Body of pancreas (tissue), 4 donors: Measurements from ENCODE around the gene SMIM14. TPM values are rescaled to one million over a fixed set of nuclear protein-coding genes. Genes with fewer than 3 reads are reported as not detected.
"Not testable (repeated sequence)": the region's sequence is repeated elsewhere in the genome, so short reads cannot be mapped to it uniquely, and the experiment has no call there.

Experiments
- ATAC-seq: fragments of 150-250 bp; one replicate; pipeline ENCODE4 v1.9.1; 2016
- DNase-seq, 4 donors: peaks; one replicate each; pipeline ENCODE4 v3.0.0-alpha.2; 2019
- H3K27ac ChIP-seq, 4 donors: fragments of 200-600 bp; sonication (generic); 1 replicate in 3 of 4; 2 replicates in 1 of 4; pipeline versions ENCODE4 v1.5.1 to v1.6.1; 2016 to 2019; ENCODE audit warnings: mild to moderate bottlenecking in 1 of 4, mixed read lengths in 1 of 4, moderate library complexity in 1 of 4
- H3K27me3 ChIP-seq, 2 donors: fragments of 200-600 bp; sonication (generic); one replicate each; pipeline ENCODE4 v1.6.0; 2016; ENCODE audit warnings: mild to moderate bottlenecking in 1 of 2
- H3K36me3 ChIP-seq, 2 donors: fragments of 200-600 bp; sonication (generic); replicated peaks in 1 of 2; 2 replicates each; pipeline ENCODE4 v1.5.1; 2016; ENCODE audit warnings: low read depth in 2 of 2; ENCODE audit not compliant: insufficient read depth in 1 of 2
- H3K4me1 ChIP-seq: fragments of 200-600 bp; sonication (generic); one replicate; pipeline ENCODE4 v1.6.0; 2016
- H3K4me3 ChIP-seq, 2 donors: fragments of 200-600 bp; sonication (generic); 1 replicate in 1 of 2; 2 replicates in 1 of 2; pipeline ENCODE4 v1.5.1; 2016 to 2019
- H3K9me3 ChIP-seq, 3 donors: fragments of 200-600 bp; sonication (generic); 1 replicate in 2 of 3; 2 replicates in 1 of 3; pipeline ENCODE4 v1.5.1; 2016
- POLR2A ChIP-seq, 3 donors: fragments of 450-650 bp; IDR thresholded peaks; one replicate each; pipeline ENCODE4 v1.6.1; 2016; ENCODE audit warnings: antibody characterized with exemption in 3 of 3, mild to moderate bottlenecking in 2 of 3
- WGBS, 2 donors: methylation state at CpG; one replicate each; pipeline ENCODE4 v1.1.5; 2017; 5-methylcytosine and 5-hydroxymethylcytosine counted together
- intact Hi-C: fragments of 100-400 bp; cut with DNase I; formaldehyde crosslinking; loops from one replicate; pipeline ENCODE4 v1.15.1; 2023
- total RNA-seq, 2 donors: library from RNA; depleted of rRNA; stranded (reverse); fragments of >200 nt; gene quantifications; one replicate each; pipeline ENCODE4 v1.1.0, GENCODE V29; 2016
- TF ChIP-seq, protein P1 (sequence below), 7 experiments: fragments of 450-650 bp in 4 of 7; fragments of 200-600 bp in 3 of 7; sonication (generic) in 3 of 7; IDR thresholded peaks; one replicate each; pipeline ENCODE4 v1.5.1; 2016 to 2019; ENCODE audit warnings: antibody characterized with exemption in 7 of 7

Gene SMIM14
- total RNA-seq, 2 donors from 2014 or later, result 24.4 to 26.2 TPM

DNA sequence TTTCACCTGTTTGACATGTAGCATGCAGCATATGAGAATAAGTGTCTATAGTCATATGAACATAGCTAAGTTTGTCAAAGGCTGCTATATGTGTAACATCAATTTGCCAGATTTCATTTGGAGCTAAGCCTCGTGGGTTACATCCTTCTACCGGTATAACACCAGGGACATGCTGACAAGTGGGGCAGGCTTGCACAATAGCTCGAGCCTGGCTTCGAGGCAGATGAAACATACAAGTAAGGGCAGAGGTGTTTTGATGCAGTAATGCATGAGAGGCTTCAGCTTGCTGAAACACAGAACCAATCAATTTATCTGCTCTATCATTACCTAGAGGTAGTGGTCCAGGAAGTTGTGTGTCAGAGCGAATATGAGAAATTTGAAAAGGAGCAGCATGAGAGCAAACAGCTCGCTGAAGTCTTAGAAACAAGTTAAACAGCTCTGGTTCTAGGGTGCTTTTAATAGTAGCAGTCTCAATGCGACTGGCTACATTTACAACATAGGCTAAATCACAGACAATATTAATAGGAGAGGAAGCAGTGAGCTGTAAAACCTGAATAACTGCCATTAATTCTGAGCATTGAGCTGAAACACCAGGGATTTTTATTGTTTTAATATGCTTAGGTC is 96.6 kb downstream of the SMIM14 start:
- Histone ChIP-seq H3K36me3 (no peaks in the 10 kb centered on the region), H3K27ac (peak overlapping the region in 2 of 4 donors; percentile 20 to 31), H3K27me3 (no peaks in the 10 kb centered on the region), H3K4me3 (no peak overlapping the region), H3K9me3 (no peaks in the 10 kb centered on the region), H3K4me1 (peaks cover 53% of the 10 kb centered on the region)
- ATAC-seq (peak; percentile 36), DNase-seq (peak in 1 of 4 donors; percentile 27)
- TF ChIP-seq, protein P1, sequence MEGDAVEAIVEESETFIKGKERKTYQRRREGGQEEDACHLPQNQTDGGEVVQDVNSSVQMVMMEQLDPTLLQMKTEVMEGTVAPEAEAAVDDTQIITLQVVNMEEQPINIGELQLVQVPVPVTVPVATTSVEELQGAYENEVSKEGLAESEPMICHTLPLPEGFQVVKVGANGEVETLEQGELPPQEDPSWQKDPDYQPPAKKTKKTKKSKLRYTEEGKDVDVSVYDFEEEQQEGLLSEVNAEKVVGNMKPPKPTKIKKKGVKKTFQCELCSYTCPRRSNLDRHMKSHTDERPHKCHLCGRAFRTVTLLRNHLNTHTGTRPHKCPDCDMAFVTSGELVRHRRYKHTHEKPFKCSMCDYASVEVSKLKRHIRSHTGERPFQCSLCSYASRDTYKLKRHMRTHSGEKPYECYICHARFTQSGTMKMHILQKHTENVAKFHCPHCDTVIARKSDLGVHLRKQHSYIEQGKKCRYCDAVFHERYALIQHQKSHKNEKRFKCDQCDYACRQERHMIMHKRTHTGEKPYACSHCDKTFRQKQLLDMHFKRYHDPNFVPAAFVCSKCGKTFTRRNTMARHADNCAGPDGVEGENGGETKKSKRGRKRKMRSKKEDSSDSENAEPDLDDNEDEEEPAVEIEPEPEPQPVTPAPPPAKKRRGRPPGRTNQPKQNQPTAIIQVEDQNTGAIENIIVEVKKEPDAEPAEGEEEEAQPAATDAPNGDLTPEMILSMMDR (IDR thresholded peaks at IDR 0.05), result no peak
- no peak for TF ChIP-seq POLR2A (IDR thresholded peaks at IDR 0.05)
- intact Hi-C loops, result no loop called here
- 28 to 29% methylated on average over 7 of the region's 7 CpGs for WGBS, 2 donors

DNA sequence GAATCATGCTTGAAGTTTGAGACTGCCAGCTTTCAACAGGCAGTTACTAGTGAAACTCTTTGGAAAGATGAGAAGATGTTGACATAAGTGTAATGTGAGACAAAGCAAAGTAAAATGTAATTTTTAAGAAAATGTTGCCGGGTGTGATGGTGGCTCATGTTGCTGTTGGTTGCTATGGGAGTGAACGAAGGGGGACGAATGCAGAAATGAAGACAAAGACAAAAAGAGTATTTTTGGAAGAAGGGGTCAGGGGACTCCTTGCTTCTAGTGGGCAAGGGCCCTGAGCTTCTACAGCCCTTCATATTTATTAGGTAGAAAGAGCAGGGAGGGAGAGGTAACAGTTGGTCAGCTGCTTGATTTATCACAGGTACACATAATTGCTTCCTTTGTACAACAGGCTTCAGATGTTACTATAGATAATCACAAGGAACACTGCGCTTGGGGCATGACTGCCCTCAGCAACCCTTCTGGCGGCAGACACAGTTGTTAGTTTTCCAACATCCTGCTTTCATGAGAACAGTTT is 99.5 kb downstream of the SMIM14 start:
- peak overlapping the region in 2 of 4 donors; percentile 32 to 68 for H3K27ac ChIP-seq
- no peaks in the 10 kb centered on the region for H3K36me3 ChIP-seq
- intact Hi-C loops, result no loop called here
- no peaks in the 10 kb centered on the region for H3K9me3 ChIP-seq
- H3K4me3 ChIP-seq, result no peak overlapping the region
- H3K4me1 ChIP-seq, result peaks cover 40% of the 10 kb centered on the region
- WGBS, 2 donors, result 66 to 72% methylated on average over 5 of the region's 5 CpGs
- peak in 2 of 4 donors; percentile 34 to 39 for DNase-seq
- H3K27me3 ChIP-seq, result no peaks in the 10 kb centered on the region
- ATAC-seq, result no peak
- TF ChIP-seq, protein P1 (IDR thresholded peaks at IDR 0.05), result no peak
- no peak for TF ChIP-seq POLR2A (IDR thresholded peaks at IDR 0.05)

DNA sequence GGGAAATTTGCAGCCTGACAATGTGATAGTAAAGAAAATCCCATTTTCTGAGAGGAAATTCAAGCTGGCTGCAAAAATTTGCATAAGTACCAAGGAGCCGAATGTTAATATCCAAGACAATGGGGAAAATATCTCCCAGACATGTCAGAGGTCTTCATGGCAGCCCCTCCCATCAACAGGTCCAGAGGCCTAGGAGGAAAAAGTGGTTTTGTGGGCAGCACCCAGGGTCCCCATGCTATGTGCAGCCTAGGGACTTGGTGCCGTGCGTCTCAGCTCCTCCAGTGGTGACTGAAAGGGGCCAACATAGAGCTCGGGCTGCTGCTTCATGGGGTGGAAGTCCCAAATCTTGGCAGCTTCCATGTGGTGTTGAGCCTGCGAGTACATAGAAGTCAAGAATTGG is 105.1 kb downstream of the SMIM14 start:
- intact Hi-C loops, result no loop called here
- H3K9me3 ChIP-seq, result no peaks in the 10 kb centered on the region
- peaks cover 10% of the 10 kb centered on the region for H3K4me1 ChIP-seq
- H3K27ac ChIP-seq, result no peak overlapping the region
- no peaks in the 10 kb centered on the region for H3K27me3 ChIP-seq
- WGBS, 2 donors, result 92 to 97% methylated on average over 5 of the region's 5 CpGs
- TF ChIP-seq, protein P1 (IDR thresholded peaks at IDR 0.05), result no peak
- no peak for TF ChIP-seq POLR2A (IDR thresholded peaks at IDR 0.05)
- DNase-seq (no peak), ATAC-seq (no peak)
- no peak overlapping the region for H3K4me3 ChIP-seq
- peaks cover 0 to 4% of the 10 kb centered on the region in 2 donors for H3K36me3 ChIP-seq

DNA sequence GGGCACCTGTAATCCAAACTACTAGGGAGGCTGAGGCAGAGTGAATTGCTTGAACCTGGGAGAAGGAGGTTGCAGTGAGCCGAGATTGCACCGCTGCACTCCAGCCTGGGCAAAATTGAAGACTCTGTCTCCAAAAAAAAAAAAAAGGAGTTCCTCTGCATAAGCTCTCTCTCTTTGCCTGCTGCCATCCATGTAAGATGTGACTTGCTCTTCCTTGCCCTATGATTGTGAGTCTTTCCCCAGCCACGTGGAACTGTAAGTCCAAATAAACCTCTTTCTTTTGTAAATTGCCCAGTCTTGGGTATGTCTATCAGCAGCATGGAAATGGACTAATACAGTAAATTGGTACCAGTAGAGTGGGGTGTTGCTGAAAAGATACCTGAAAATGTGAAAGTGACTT is 106.4 kb downstream of the SMIM14 start:
- H3K27me3 ChIP-seq, intact Hi-C loops, H3K4me3 ChIP-seq, ATAC-seq, H3K27ac ChIP-seq, H3K9me3 ChIP-seq, DNase-seq, H3K36me3 ChIP-seq: not testable (repeated sequence)
- peaks cover 10% of the 10 kb centered on the region for H3K4me1 ChIP-seq
- 75 to 88% methylated on average over 3 of the region's 3 CpGs for WGBS, 2 donors

DNA sequence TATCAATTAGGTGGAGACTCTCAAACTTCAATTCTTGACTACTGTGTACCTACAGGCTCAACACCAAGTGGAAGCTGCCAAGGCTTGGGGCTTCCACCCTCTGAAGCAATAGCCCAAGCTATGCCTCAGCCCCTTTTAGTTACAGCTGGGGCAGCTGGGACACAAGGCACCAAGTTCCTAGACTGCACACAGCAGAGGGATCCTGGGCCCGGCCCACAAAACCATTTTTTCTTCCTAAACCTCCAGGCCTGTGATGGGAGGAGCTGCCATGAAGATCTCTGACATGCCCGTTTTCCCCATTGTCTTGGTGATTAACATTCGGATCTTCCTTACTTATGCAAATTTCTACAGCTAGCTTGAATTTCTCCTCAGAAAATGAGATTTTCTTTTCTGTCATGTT is 108.0 kb downstream of the SMIM14 start:
- intact Hi-C loops, result no loop called here
- H3K4me1 ChIP-seq, result peaks cover 10% of the 10 kb centered on the region
- ATAC-seq (no peak), DNase-seq (no peak)
- no peak overlapping the region for H3K27ac ChIP-seq
- H3K4me3 ChIP-seq, result no peak overlapping the region
- WGBS, 2 donors, result 98 to 100% methylated on average over 3 of the region's 3 CpGs
- no peaks in the 10 kb centered on the region for H3K9me3 ChIP-seq
- H3K27me3 ChIP-seq, result no peaks in the 10 kb centered on the region
- peaks cover 0 to 4% of the 10 kb centered on the region in 2 donors for H3K36me3 ChIP-seq
- TF ChIP-seq, protein P1 (IDR thresholded peaks at IDR 0.05), result no peak
- TF ChIP-seq POLR2A (IDR thresholded peaks at IDR 0.05), result no peak
